Measurements from ENCODE around the gene CDCP1.
"Not testable (repeated sequence)": the region's sequence is repeated elsewhere in the genome, so short reads cannot be mapped to it uniquely, and the experiment has no call there.

Gene CDCP1

DNA sequence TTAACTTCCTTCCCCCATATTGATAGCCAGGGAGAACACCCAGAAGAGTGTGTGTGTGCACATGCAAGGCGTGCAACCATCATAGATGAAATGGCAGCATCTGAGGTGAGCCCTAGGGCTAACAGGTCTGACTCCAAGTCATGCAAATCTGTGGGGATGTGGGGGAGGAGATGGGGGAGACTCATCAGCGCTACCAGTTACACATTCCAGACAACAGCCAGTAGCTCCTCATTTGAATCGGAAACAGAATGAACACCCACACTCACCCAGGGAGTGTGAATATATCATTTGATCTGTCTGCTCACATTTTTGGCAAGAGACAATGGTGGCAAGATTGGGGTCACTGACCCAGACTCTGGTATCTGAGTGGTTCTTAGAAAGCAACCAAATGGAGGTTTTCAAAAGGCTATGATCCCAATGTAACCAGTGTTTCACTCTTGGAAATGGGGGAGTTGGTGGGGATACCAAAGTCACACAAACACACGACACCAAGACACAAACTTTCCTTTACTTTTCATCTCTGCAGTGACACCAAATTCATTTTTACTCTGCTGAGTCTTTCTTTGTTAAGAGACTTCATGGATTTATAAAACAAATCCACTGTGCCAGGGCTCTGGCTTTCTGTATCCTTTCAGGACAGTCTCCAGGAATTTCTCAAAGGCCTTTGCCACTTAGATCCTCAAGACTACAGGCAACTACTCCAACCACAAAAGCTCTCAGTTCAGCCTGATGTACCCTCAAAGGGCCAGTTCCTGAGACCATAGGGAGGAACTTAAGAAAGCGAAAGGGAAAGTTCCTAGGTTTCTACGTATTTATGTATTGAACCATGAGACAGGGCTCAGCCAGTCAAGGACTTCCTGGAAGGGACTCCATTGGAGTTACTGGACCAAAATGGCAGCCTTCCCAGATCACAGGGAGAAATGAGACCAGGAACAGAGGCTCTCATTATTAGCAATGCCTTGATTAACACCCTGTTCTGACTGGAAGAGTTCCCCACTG lies 2.2 kb downstream of the CDCP1 start:
- Histone ChIP-seq H4K91ac (ENCODE audit: low read depth, low read length, poor library complexity) (no peak overlapping the region), H2BK12ac (ENCODE audit: low read length) (no peak overlapping the region), H3K23ac (ENCODE audit: low read depth, low read length, poor library complexity) (no peak overlapping the region), H4K8ac (ENCODE audit: low read depth, low read length) (no peak overlapping the region), H3K18ac (ENCODE audit: low read length) (no peak overlapping the region), H2BK120ac (ENCODE audit: low read depth, low read length) (no peak overlapping the region), H3K9ac (ENCODE audit: low read depth, low read length, poor library complexity) (no peak overlapping the region), H3K79me1 (ENCODE audit: low read depth, low read length) (no peaks in the 10 kb centered on the region), H3K9me3 (replicated peaks in 1 of 2; ENCODE audit: control insufficient read depth in 2 of 2, insufficient read depth in 1 of 2, low read depth in 1 of 2, low read length in 2 of 2) (peaks cover 0 to 14% of the 10 kb centered on the region in 2 donors), H2BK15ac (ENCODE audit: low read length) (no peak overlapping the region), H3K36me3 (replicated peaks in 1 of 2; ENCODE audit: control insufficient read depth in 2 of 2, insufficient read depth in 2 of 2, low read length in 2 of 2) (no peaks in the 10 kb centered on the region), H2BK5ac (ENCODE audit: low read length) (no peak overlapping the region), H3K27ac (replicated peaks; ENCODE audit: low read length) (no peak overlapping the region), H2AK5ac (ENCODE audit: low read depth, low read length) (no peak overlapping the region), H3K4me3 (ENCODE audit: low read length in 2 of 2) (no peak overlapping the region), H3K4ac (ENCODE audit: low read length) (no peak overlapping the region), H3K14ac (ENCODE audit: low read length) (no peak overlapping the region), H3K4me1 (ENCODE audit: control insufficient read depth in 2 of 2, insufficient read depth in 1 of 2, low read depth in 1 of 2, low read length in 2 of 2) (peaks cover 4 to 8% of the 10 kb centered on the region in 2 donors), H2AFZ (ENCODE audit: low read length) (peak overlapping the region; percentile 19), H3K4me2 (ENCODE audit: insufficient read depth, low read length, poor library complexity, severe bottlenecking) (no peak overlapping the region), H3K27me3 (ENCODE audit: control insufficient read depth in 3 of 3, insufficient read depth in 3 of 3, low read depth in 1 of 3, low read length in 3 of 3) (peaks cover 16 to 48% (median 44%) of the 10 kb centered on the region in 3 experiments)
- no CpG with 5 or more reads among the region's 6 CpGs for WGBS, 2 donors (ENCODE audit: extremely low coverage in 2 of 2, insufficient read length in 2 of 2, insufficient replicate concordance in 1 of 2)
- DNase-seq (ENCODE audit: low spot score): no peak

- H2BK5ac ChIP-seq (ENCODE audit: low read length); H3K4ac ChIP-seq (ENCODE audit: low read length); H3K27ac ChIP-seq (replicated peaks; ENCODE audit: low read length); H2BK12ac ChIP-seq (ENCODE audit: low read length); H2BK15ac ChIP-seq (ENCODE audit: low read length); H3K4me3 ChIP-seq (ENCODE audit: low read length in 2 of 2); H4K91ac ChIP-seq (ENCODE audit: low read depth, low read length, poor library complexity); H3K4me2 ChIP-seq (ENCODE audit: insufficient read depth, low read length, poor library complexity, severe bottlenecking); H3K36me3 ChIP-seq (replicated peaks in 1 of 2; ENCODE audit: control insufficient read depth in 2 of 2, insufficient read depth in 2 of 2, low read length in 2 of 2); H4K8ac ChIP-seq (ENCODE audit: low read depth, low read length); H2AFZ ChIP-seq (ENCODE audit: low read length); H3K9me3 ChIP-seq (replicated peaks in 1 of 2; ENCODE audit: control insufficient read depth in 2 of 2, insufficient read depth in 1 of 2, low read depth in 1 of 2, low read length in 2 of 2); H3K9ac ChIP-seq (ENCODE audit: low read depth, low read length, poor library complexity); H2BK120ac ChIP-seq (ENCODE audit: low read depth, low read length); H2AK5ac ChIP-seq (ENCODE audit: low read depth, low read length); H3K23ac ChIP-seq (ENCODE audit: low read depth, low read length, poor library complexity); H3K79me1 ChIP-seq (ENCODE audit: low read depth, low read length); H3K4me1 ChIP-seq (ENCODE audit: control insufficient read depth in 2 of 2, insufficient read depth in 1 of 2, low read depth in 1 of 2, low read length in 2 of 2); H3K18ac ChIP-seq (ENCODE audit: low read length); H3K14ac ChIP-seq (ENCODE audit: low read length); DNase-seq (ENCODE audit: low spot score): not testable (repeated sequence)
- peaks cover 9 to 22% (median 21%) of the 10 kb centered on the region in 3 experiments for H3K27me3 ChIP-seq (ENCODE audit: control insufficient read depth in 3 of 3, insufficient read depth in 3 of 3, low read depth in 1 of 3, low read length in 3 of 3)
- no CpG with 5 or more reads among the region's 4 CpGs for WGBS, 2 donors (ENCODE audit: extremely low coverage in 2 of 2, insufficient read length in 2 of 2, insufficient replicate concordance in 1 of 2)
These were observed 5.4 kb downstream of the CDCP1 start for GRCh38 chr3:45140770-45141155.

GRCh38 chr3:45140141-45140769 lies 5.9 kb downstream of the CDCP1 start:
- Histone ChIP-seq H3K4me1 (ENCODE audit: control insufficient read depth in 2 of 2, insufficient read depth in 1 of 2, low read depth in 1 of 2, low read length in 2 of 2) (peaks cover 1 to 4% of the 10 kb centered on the region in 2 donors), H2BK15ac (ENCODE audit: low read length) (no peak overlapping the region), H3K9ac (ENCODE audit: low read depth, low read length, poor library complexity) (no peak overlapping the region), H3K36me3 (replicated peaks in 1 of 2; ENCODE audit: control insufficient read depth in 2 of 2, insufficient read depth in 2 of 2, low read length in 2 of 2) (no peaks in the 10 kb centered on the region), H3K4me2 (ENCODE audit: insufficient read depth, low read length, poor library complexity, severe bottlenecking) (no peak overlapping the region), H3K18ac (ENCODE audit: low read length) (no peak overlapping the region), H3K4ac (ENCODE audit: low read length) (no peak overlapping the region), H3K9me3 (replicated peaks in 1 of 2; ENCODE audit: control insufficient read depth in 2 of 2, insufficient read depth in 1 of 2, low read depth in 1 of 2, low read length in 2 of 2) (no peaks in the 10 kb centered on the region), H2BK5ac (ENCODE audit: low read length) (no peak overlapping the region), H3K14ac (ENCODE audit: low read length) (no peak overlapping the region), H2BK120ac (ENCODE audit: low read depth, low read length) (no peak overlapping the region), H3K4me3 (ENCODE audit: low read length in 2 of 2) (no peak overlapping the region), H2BK12ac (ENCODE audit: low read length) (no peak overlapping the region), H3K79me1 (ENCODE audit: low read depth, low read length) (no peaks in the 10 kb centered on the region), H3K27me3 (ENCODE audit: control insufficient read depth in 3 of 3, insufficient read depth in 3 of 3, low read depth in 1 of 3, low read length in 3 of 3) (peaks cover 4 to 16% (median 16%) of the 10 kb centered on the region in 3 experiments), H3K23ac (ENCODE audit: low read depth, low read length, poor library complexity) (no peak overlapping the region), H2AFZ (ENCODE audit: low read length) (no peak overlapping the region), H4K8ac (ENCODE audit: low read depth, low read length) (no peak overlapping the region), H3K27ac (replicated peaks; ENCODE audit: low read length) (no peak overlapping the region), H4K91ac (ENCODE audit: low read depth, low read length, poor library complexity) (no peak overlapping the region), H2AK5ac (ENCODE audit: low read depth, low read length) (no peak overlapping the region)
- WGBS, 2 donors (ENCODE audit: extremely low coverage in 2 of 2, insufficient read length in 2 of 2, insufficient replicate concordance in 1 of 2): no CpG with 5 or more reads among the region's 8 CpGs
- no peak for DNase-seq (ENCODE audit: low spot score)

All from neuronal stem cell (in vitro differentiated cells).